Fibroblast of pulmonary artery (primary cell): Measurements from ENCODE around the gene NECTIN4.
"Not testable (repeated sequence)": the region's sequence is repeated elsewhere in the genome, so short reads cannot be mapped to it uniquely, and the experiment has no call there.

ENCODE experiments used
- DNase-seq: peaks from one replicate; pipeline ENCODE4 v3.0.0-alpha.2; 2010; ENCODE audit warnings: low read depth
- H3K4me3 ChIP-seq: replicated peaks from 2 replicates; pipeline ENCODE4 v1.5.1; 2011; ENCODE audit warnings: low read depth, mild to moderate bottlenecking, control low read depth, low read length, moderate library complexity
- TF ChIP-seq, protein P1 (sequence below): IDR thresholded peaks from 2 replicates; pipeline ENCODE4 v1.5.1; 2011; ENCODE audit warnings: mild to moderate bottlenecking, control low read depth, low read length, inconsistent platforms; ENCODE audit errors: missing control alignments

The NECTIN4 gene

DNA sequence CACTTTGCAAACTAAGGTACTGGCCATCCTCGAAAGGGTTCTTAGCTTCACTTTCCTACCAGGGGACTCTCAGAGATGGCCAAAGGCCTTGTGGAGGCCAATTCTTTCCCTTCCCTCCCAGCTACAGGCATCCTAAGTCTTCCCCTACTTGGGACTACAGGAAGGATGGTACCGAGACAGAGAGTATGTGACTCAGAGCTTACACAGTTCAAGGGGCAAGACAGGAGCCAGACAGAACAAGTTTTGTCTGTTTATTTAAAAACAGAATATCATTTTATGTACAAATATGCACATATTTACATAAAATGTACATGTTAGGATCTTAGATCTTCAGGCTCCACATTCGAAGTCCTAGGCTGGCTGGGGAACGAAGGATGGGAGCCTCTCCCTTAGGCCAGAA lies 18.6 kb downstream of the NECTIN4 start:
- DNase-seq: no peak
- TF ChIP-seq, protein P1, sequence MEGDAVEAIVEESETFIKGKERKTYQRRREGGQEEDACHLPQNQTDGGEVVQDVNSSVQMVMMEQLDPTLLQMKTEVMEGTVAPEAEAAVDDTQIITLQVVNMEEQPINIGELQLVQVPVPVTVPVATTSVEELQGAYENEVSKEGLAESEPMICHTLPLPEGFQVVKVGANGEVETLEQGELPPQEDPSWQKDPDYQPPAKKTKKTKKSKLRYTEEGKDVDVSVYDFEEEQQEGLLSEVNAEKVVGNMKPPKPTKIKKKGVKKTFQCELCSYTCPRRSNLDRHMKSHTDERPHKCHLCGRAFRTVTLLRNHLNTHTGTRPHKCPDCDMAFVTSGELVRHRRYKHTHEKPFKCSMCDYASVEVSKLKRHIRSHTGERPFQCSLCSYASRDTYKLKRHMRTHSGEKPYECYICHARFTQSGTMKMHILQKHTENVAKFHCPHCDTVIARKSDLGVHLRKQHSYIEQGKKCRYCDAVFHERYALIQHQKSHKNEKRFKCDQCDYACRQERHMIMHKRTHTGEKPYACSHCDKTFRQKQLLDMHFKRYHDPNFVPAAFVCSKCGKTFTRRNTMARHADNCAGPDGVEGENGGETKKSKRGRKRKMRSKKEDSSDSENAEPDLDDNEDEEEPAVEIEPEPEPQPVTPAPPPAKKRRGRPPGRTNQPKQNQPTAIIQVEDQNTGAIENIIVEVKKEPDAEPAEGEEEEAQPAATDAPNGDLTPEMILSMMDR: no peak
- no peak overlapping the region for H3K4me3 ChIP-seq

DNA sequence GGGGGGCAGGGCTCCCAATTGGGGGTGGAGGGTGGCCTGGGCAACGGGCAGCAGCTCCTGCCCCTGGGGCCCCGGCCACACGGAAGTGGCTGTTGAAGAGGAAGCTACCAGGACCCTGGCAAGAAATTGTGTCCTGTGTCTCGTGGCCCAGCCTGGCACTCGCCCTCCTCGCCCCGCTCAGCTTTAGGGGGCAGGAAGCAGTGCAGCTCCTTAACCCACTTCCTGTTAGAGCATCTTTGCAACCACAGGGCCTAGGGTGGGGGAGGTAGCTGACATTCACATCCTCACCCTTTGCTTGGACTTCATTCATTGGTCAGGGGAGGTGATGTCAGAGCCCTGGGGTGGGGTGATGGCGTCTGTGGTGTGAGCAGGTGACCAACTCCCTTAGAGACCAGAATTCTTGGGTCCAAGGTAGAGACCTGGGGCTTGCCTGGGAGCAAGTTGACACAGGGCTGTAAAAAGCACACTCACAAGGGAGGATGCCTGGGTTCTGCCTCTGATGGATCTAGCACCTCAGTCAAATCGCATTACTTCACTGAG lies 19.6 kb downstream of the NECTIN4 start, which contains the start of gene ARHGAP30:
TSS of gene ARHGAP30 (minus strand) at position 161 of the 540 bp plus-strand sequence. CDS start 267 bp downstream, outside the sequence.
- DNase-seq: no peak
- TF ChIP-seq, protein P1: no peak
- H3K4me3 ChIP-seq: no peak within 1 kb of the TSS

DNA sequence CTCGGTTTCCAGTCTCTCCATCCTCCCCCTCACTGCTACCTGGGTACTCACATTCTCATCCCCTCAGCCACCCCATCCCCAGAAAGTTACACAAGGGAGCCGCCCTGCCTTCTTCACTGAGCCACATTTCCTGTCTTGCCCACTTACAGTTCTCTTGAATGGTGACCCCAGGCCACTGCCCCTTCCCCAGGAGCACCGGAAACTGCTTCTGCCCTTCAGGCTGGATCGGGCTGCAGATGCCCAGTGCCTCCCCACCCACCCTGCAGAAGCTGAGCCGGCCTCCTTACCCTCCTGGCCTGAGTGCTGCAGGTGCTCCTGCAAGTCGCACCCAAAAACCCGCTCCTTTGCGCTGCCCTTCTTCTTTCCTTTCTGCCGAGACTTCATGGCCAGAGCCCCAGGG lies 20.1 kb downstream of the NECTIN4 start:
- TF ChIP-seq, protein P1: no peak
- H3K4me3 ChIP-seq: no peak overlapping the region

DNA sequence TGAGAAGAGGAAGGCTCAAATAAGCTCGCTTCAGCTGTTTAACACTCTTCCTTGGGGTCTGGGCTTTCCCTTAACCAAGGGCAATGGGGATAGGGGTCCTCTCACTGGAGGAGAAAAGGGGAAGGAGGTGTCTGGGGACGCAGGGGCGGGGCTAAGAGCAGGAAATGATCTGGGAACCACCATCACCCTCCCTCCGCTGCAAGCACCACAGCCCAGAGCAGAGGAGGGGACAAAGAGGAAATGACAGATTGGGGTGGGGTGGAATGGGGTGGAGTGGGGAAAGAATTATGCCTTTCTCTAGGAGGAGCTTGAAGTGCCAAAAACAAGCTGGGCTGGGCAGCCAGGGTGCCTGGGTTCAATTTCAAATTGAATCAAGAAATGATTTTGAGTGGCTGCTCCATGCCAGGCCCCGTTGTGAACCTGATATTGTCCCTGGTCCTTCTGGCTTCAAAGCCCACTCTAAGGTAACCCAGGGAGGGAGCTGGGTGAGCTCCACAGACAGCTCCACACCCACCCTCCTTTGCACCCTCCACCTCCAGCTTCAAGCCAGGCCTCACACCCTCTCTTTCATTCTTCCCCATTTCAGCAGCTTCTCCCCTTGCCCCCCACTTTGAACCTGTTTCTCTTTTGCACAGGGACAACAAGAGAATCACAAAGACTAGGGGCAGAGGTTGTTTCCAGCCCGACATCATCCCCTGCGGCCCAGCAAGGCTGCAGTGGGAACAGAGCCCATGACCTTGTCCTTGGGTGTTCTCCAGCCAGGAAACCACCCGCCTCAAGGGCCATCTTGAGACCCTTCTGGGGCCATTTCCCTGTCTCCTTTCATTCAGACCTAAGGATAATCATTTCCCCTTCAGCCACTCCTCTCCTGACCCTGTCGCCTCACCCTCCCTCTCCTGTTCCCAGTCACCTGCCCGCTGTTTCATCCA lies 20.8 kb downstream of the NECTIN4 start:
- TF ChIP-seq, protein P1: no peak
- no peak for DNase-seq
- H3K4me3 ChIP-seq: no peak overlapping the region

More for the DNA sequence above, 20.1 kb downstream of the NECTIN4 start:
- DNase-seq: no peak

DNA sequence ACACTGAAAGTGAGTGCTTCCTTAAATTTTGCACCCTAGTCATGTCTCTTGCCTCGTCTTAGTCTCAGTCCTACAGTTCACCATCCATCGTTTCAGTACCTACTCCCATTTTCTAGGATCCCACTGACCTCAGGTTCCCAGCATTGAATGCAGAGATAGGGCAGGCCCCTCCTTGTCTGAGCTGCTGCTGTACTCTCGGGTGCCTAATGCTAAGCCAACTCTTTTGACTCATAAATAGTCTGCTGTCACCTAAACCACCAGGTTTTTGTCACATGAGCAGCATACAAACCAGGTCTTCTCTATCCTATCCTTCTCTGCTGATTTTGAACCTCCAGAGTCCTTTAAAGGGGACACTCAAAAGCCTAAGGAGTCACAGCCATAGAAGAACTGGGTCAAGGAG lies 22.7 kb downstream of the NECTIN4 start:
- H3K4me3 ChIP-seq: no peak overlapping the region
- TF ChIP-seq, protein P1: no peak
- DNase-seq: no peak

DNA sequence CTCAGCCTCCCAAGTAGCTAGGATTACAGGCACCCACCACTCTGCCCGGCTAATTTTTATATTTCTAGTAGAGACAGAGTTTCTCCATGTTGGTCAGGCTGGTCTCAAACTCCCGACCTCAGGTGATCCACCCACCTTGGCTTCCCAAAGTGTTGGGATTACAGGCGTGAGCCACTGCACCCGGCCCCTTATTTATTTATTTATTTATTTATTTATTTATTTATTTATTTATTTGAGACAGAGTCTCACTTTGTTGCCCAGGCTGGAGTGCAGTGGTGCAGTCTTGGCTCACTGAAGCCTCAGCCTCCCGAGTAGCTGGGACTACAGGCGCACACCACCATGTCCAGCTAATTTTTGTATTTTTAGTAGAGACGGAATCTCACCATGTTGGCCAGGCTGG lies 23.7 kb downstream of the NECTIN4 start:
- not testable (repeated sequence) for DNase-seq, H3K4me3 ChIP-seq

DNA sequence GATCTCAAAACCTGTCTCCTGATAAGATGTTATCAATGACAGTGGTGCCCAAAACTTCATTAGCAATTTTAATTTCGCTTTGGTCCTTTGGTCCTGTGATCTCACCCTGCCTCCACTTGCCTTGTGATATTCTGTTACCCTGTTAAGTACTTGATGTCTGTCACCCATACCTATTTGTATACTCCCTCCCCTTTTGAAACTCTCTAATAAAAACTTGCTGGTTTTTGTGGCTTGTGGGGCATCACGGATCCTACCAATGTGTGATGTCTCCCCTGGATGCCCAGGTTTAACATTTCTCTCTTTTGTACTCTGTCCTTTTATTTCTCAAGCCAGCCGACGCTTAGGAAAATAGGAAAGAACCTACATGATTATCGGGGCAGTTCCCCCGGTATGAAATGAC lies 25.4 kb downstream of the NECTIN4 start:
- not testable (repeated sequence) for DNase-seq, H3K4me3 ChIP-seq

DNA sequence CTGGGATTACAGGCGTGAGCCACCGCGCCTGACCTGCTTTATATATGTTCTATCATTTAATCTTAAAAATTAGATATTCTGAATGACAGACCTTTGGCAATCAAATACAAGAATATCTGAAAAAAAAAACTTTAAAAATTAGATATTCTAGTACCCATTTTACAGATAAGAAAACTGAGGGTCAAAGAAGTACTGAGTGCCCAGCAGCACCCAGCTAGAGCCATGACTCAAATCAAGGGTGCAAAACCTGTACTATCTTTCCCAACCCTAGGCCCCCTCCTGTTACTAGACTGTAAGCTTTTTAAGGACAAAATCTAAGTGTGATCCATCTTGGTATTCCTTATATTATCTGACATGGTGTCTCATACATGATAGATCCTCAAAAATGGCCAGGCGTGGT lies 27.9 kb downstream of the NECTIN4 start:
- TF ChIP-seq, protein P1: no peak
- H3K4me3 ChIP-seq: no peak overlapping the region
- no peak for DNase-seq
